ENCODE data around the gene ZNF19. TPM values are rescaled to one million over a fixed set of nuclear protein-coding genes. Genes with fewer than 3 reads are reported as not detected.
A peak's percentile ranks its signal among the peaks of the same experiment; 100 is the strongest.

Gene ZNF19
- total and polyA plus RNA-seq, 9 of the 15 experiments (the other 6 are each of a cell fraction or from before 2014, with no cell fraction given): 1.2 to 2.8 (median 1.8) TPM

DNA sequence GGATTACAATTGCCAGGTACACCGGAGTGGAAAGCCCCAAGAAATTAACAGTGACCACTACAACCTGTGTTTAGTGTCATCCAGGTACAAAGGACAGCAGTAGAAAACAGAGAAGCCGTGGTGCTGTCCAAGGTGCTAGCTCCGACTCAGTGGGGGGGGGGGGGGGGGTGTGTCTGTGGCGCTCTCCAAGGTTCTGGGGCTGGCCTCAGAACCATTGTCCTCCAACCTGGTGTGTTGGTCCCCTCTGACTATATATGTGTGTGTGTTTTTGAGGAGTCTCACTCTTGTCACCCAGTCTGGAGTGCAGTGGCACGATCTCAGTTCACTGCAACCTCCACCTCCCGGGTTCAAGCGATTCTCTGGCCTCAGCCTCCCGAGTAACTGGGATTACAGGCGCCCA, 21.3 kb downstream of the ZNF19 start (continued):
- TF ChIP-seq ETS1 (conservative IDR thresholded peaks at IDR 0.05; ENCODE audit: control insufficient read depth, low read depth, low read length) (peak; percentile 71; the same call in 1 of the 2 replicates), DDX20 (tag; IDR thresholded peaks at IDR 0.05; ENCODE audit: low read depth) (0 out of 2 replicates have a peak, but pooled peaks have one; percentile 49), SMAD4 (CRISPR knock-in tag; conservative IDR thresholded peaks at IDR 0.05) (peak; percentile 56; the same call in 1 of the 2 replicates), ZC3H4 (CRISPR knock-in tag; IDR thresholded peaks at IDR 0.05; ENCODE audit: borderline replicate concordance) (no peak), ZNF511 (CRISPR knock-in tag; IDR thresholded peaks at IDR 0.05) (peak; percentile 98), TEAD1 (CRISPR knock-in tag; IDR thresholded peaks at IDR 0.05) (peak in 1 of 2 experiments; percentile 85; a peak in 1 of 4 replicates), BRD9 (IDR thresholded peaks at IDR 0.05; ENCODE audit: low read depth, partially characterized antibody) (no peak)
- TF ChIP-seq, protein P1, sequence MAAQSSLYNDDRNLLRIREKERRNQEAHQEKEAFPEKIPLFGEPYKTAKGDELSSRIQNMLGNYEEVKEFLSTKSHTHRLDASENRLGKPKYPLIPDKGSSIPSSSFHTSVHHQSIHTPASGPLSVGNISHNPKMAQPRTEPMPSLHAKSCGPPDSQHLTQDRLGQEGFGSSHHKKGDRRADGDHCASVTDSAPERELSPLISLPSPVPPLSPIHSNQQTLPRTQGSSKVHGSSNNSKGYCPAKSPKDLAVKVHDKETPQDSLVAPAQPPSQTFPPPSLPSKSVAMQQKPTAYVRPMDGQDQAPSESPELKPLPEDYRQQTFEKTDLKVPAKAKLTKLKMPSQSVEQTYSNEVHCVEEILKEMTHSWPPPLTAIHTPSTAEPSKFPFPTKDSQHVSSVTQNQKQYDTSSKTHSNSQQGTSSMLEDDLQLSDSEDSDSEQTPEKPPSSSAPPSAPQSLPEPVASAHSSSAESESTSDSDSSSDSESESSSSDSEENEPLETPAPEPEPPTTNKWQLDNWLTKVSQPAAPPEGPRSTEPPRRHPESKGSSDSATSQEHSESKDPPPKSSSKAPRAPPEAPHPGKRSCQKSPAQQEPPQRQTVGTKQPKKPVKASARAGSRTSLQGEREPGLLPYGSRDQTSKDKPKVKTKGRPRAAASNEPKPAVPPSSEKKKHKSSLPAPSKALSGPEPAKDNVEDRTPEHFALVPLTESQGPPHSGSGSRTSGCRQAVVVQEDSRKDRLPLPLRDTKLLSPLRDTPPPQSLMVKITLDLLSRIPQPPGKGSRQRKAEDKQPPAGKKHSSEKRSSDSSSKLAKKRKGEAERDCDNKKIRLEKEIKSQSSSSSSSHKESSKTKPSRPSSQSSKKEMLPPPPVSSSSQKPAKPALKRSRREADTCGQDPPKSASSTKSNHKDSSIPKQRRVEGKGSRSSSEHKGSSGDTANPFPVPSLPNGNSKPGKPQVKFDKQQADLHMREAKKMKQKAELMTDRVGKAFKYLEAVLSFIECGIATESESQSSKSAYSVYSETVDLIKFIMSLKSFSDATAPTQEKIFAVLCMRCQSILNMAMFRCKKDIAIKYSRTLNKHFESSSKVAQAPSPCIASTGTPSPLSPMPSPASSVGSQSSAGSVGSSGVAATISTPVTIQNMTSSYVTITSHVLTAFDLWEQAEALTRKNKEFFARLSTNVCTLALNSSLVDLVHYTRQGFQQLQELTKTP (IDR thresholded peaks at IDR 0.05; ENCODE audit: low read depth in 1 of 2, partially characterized antibody in 2 of 2): peak in 1 of 2 experiments; percentile 99
- TF ChIP-seq, protein P2, sequence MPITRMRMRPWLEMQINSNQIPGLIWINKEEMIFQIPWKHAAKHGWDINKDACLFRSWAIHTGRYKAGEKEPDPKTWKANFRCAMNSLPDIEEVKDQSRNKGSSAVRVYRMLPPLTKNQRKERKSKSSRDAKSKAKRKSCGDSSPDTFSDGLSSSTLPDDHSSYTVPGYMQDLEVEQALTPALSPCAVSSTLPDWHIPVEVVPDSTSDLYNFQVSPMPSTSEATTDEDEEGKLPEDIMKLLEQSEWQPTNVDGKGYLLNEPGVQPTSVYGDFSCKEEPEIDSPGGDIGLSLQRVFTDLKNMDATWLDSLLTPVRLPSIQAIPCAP (CRISPR knock-in tag; IDR thresholded peaks at IDR 0.05; ENCODE audit: borderline replicate concordance): peak; percentile 89; the same call in 1 of the 2 replicates
- TF ChIP-seq, protein P3, sequence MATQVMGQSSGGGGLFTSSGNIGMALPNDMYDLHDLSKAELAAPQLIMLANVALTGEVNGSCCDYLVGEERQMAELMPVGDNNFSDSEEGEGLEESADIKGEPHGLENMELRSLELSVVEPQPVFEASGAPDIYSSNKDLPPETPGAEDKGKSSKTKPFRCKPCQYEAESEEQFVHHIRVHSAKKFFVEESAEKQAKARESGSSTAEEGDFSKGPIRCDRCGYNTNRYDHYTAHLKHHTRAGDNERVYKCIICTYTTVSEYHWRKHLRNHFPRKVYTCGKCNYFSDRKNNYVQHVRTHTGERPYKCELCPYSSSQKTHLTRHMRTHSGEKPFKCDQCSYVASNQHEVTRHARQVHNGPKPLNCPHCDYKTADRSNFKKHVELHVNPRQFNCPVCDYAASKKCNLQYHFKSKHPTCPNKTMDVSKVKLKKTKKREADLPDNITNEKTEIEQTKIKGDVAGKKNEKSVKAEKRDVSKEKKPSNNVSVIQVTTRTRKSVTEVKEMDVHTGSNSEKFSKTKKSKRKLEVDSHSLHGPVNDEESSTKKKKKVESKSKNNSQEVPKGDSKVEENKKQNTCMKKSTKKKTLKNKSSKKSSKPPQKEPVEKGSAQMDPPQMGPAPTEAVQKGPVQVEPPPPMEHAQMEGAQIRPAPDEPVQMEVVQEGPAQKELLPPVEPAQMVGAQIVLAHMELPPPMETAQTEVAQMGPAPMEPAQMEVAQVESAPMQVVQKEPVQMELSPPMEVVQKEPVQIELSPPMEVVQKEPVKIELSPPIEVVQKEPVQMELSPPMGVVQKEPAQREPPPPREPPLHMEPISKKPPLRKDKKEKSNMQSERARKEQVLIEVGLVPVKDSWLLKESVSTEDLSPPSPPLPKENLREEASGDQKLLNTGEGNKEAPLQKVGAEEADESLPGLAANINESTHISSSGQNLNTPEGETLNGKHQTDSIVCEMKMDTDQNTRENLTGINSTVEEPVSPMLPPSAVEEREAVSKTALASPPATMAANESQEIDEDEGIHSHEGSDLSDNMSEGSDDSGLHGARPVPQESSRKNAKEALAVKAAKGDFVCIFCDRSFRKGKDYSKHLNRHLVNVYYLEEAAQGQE (IDR thresholded peaks at IDR 0.05; ENCODE audit: borderline replicate concordance): peak; percentile 100
- TF ChIP-seq, protein P3 (CRISPR knock-in tag; IDR thresholded peaks at IDR 0.05; ENCODE audit: low read depth): peak; percentile 99
